Smooth muscle cell (in vitro differentiated cells): ENCODE data around the gene SEC24B. TPM values are rescaled to one million over a fixed set of nuclear protein-coding genes. Genes with fewer than 3 reads are reported as not detected.

Experiments used
- DNase-seq: peaks from one replicate; lab custom pipeline; 2025; ENCODE audit not compliant: unreplicated experiment; lab: John Stamatoyannopoulos, UW
- H2AFZ ChIP-seq: fragments of 200-600 bp; sonication (generic); 2 replicates; pipeline ENCODE4 v1.6.0; 2016; ENCODE audit warnings: antibody characterized with exemption, low read depth, mild to moderate bottlenecking
- H3F3A ChIP-seq: fragments of 200-600 bp; sonication (generic); 2 replicates; pipeline ENCODE4 v1.6.0; 2017; ENCODE audit warnings: antibody characterized with exemption, low read depth
- H3K27ac ChIP-seq: fragments of 200-600 bp; sonication (generic); 2 replicates; pipeline ENCODE4 v1.5.1; 2016; ENCODE audit warnings: low read depth, mild to moderate bottlenecking
- H3K27me3 ChIP-seq: fragments of 200-600 bp; sonication (generic); 2 replicates; pipeline ENCODE4 v1.6.1; 2016; ENCODE audit warnings: low read depth, mild to moderate bottlenecking
- H3K36me3 ChIP-seq: fragments of 200-600 bp; sonication (generic); 2 replicates; pipeline ENCODE4 v1.5.1; 2016; ENCODE audit warnings: low read depth
- H3K4me1 ChIP-seq: fragments of 200-600 bp; sonication (generic); 2 replicates; pipeline ENCODE4 v1.5.1; 2016; ENCODE audit warnings: low read depth
- H3K4me2 ChIP-seq: fragments of 200-600 bp; sonication (generic); 2 replicates; pipeline ENCODE4 v1.6.0; 2016; ENCODE audit warnings: mild to moderate bottlenecking
- H3K4me3 ChIP-seq: fragments of 200-600 bp; sonication (generic); 2 replicates; pipeline ENCODE4 v1.5.1; 2016; ENCODE audit warnings: mild to moderate bottlenecking
- H3K79me2 ChIP-seq: fragments of 200-600 bp; sonication (generic); 2 replicates; pipeline ENCODE4 v1.6.0; 2016; ENCODE audit warnings: low read depth, mild to moderate bottlenecking
- H3K9ac ChIP-seq: fragments of 200-600 bp; sonication (generic); 2 replicates; pipeline ENCODE4 v1.6.0; 2016; ENCODE audit warnings: low read depth
- H3K9me3 ChIP-seq: fragments of 200-600 bp; sonication (generic); replicated peaks from 2 replicates; pipeline ENCODE4 v1.5.1; 2016; ENCODE audit warnings: low read depth
- H4K20me1 ChIP-seq: fragments of 200-600 bp; sonication (generic); 2 replicates; pipeline ENCODE4 v1.6.0; 2016; ENCODE audit warnings: low read depth
- CTCF ChIP-seq: fragments of 200-600 bp; sonication (generic); IDR thresholded peaks from 2 replicates; pipeline ENCODE4 v1.5.1; 2017; ENCODE audit warnings: borderline replicate concordance, mild to moderate bottlenecking, antibody characterized with exemption; ENCODE audit not compliant: insufficient read depth, poor library complexity, severe bottlenecking
- WGBS: methylation state at CpG from one replicate; pipeline ENCODE4 v1.1.7; 2016; ENCODE audit warnings: low lambda C conversion rate; 5-methylcytosine and 5-hydroxymethylcytosine counted together
- polyA plus RNA-seq: library from polyadenylated mRNA; unstranded; fragments of >200 nt; fragmentation: Nextera tagmentation; extraction: Ambion mirVana; gene quantifications from 2 replicates; pipeline ENCODE4 v1.2.1, GENCODE V29; 2016
- total RNA-seq: library from RNA; depleted of rRNA; stranded (reverse); fragments of >200 nt; gene quantifications from 2 replicates; pipeline ENCODE4 v1.2.3, GENCODE V29; 2014

The SEC24B gene
- total and polyA plus RNA-seq, 2 experiments from 2014 or later = 18.3 to 57.5 TPM

DNA sequence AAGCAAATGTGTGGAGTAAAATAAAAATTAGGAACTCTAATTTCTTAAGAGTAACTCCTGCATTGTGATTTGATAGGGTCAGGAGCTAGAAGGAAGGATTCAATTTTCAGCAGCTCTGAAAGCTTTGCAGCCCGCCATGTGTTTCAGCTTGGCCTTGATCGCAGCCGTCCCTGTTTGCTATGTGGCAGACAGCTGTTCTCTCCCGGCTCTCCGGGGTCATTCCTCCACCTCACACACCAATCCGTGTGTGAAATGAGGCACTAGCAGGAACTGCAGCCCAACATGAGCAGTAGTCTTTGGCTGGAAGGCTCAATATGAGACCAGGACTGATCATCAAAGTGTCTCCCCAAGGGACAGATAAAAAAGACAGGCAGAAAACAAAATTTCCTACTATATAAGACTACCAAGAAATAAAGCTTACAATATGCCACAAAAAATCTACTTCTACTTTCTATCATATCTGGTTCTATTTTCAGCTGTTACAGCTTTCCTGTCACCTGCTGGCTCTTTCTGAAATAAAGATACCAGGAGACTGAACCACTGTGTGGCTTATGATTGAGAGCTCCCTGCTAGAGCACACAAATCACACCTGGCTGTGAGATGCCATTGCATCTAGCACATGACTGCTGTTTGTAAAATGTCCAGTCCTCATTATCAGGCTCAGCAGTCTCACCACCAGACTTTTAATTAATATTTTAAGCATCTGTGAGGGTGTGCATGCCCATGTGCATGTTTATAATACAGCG, 44.1 kb upstream of the SEC24B start:
- Histone ChIP-seq H3F3A (no peaks in the 10 kb centered on the region), H2AFZ (no peak overlapping the region), H3K27me3 (no peaks in the 10 kb centered on the region), H3K79me2 (no peaks in the 10 kb centered on the region), H3K4me3 (no peak overlapping the region), H3K9ac (no peak overlapping the region), H3K27ac (no peak overlapping the region), H3K9me3 (no peaks in the 10 kb centered on the region), H4K20me1 (no peaks in the 10 kb centered on the region), H3K4me2 (no peak overlapping the region), H3K36me3 (no peaks in the 10 kb centered on the region), H3K4me1 (no peaks in the 10 kb centered on the region)
- TF ChIP-seq CTCF = no peak
- WGBS = 68% methylated on average over 7 of the region's 7 CpGs
- DNase-seq = no peak

- Histone ChIP-seq H3K79me2 (no peaks in the 10 kb centered on the region), H3K9ac (no peak overlapping the region), H3K27me3 (no peaks in the 10 kb centered on the region), H3K4me1 (no peaks in the 10 kb centered on the region), H4K20me1 (no peaks in the 10 kb centered on the region), H2AFZ (no peak overlapping the region), H3K4me2 (no peak overlapping the region), H3K36me3 (no peaks in the 10 kb centered on the region), H3K4me3 (no peak overlapping the region), H3K27ac (no peak overlapping the region), H3K9me3 (no peaks in the 10 kb centered on the region), H3F3A (no peaks in the 10 kb centered on the region)
- DNase-seq = no peak
- no peak for TF ChIP-seq CTCF
Measured at GRCh38 chr4:109390115-109390768, 43.4 kb upstream of the SEC24B start.

GRCh38 chr4:109395694-109396093, 37.9 kb upstream of the SEC24B start:
- no peak overlapping the region for H3K4me2 ChIP-seq
- no peak overlapping the region for H3K4me3 ChIP-seq
- no peaks in the 10 kb centered on the region for H3F3A ChIP-seq
- H3K27me3 ChIP-seq = no peaks in the 10 kb centered on the region
- no peak for DNase-seq
- no peak for TF ChIP-seq CTCF
- no peak overlapping the region for H3K27ac ChIP-seq
- no peaks in the 10 kb centered on the region for H3K9me3 ChIP-seq
- H4K20me1 ChIP-seq = no peaks in the 10 kb centered on the region
- H3K4me1 ChIP-seq = no peaks in the 10 kb centered on the region
- no peaks in the 10 kb centered on the region for H3K79me2 ChIP-seq
- H3K36me3 ChIP-seq = no peaks in the 10 kb centered on the region
- no peak overlapping the region for H3K9ac ChIP-seq
- WGBS = 73% methylated on average over 10 of the region's 10 CpGs
- H2AFZ ChIP-seq = no peak overlapping the region

GRCh38 chr4:109398928-109399327, 34.7 kb upstream of the SEC24B start:
- Histone ChIP-seq H3F3A (no peaks in the 10 kb centered on the region), H3K27me3 (no peaks in the 10 kb centered on the region), H3K79me2 (no peaks in the 10 kb centered on the region), H4K20me1 (no peaks in the 10 kb centered on the region), H3K36me3 (no peaks in the 10 kb centered on the region), H2AFZ (no peak overlapping the region), H3K4me1 (no peaks in the 10 kb centered on the region), H3K9ac (no peak overlapping the region), H3K9me3 (no peaks in the 10 kb centered on the region), H3K4me2 (no peak overlapping the region), H3K4me3 (no peak overlapping the region), H3K27ac (no peak overlapping the region)
- no peak for TF ChIP-seq CTCF
- DNase-seq = no peak
- 86% methylated on average over 1 of the region's 1 CpG for WGBS
